Body of pancreas (tissue), 4 donors: Measurements from ENCODE around the gene RAC3. TPM values are rescaled to one million over a fixed set of nuclear protein-coding genes. Genes with fewer than 3 reads are reported as not detected.

Source experiments
- ATAC-seq: fragments of 150-250 bp; one replicate; pipeline ENCODE4 v1.9.1; 2016
- DNase-seq, 4 donors: peaks; one replicate each; pipeline ENCODE4 v3.0.0-alpha.2; 2019
- H3K27ac ChIP-seq, 4 donors: fragments of 200-600 bp; sonication (generic); 1 replicate in 3 of 4; 2 replicates in 1 of 4; pipeline versions ENCODE4 v1.5.1 to v1.6.1; 2016 to 2019; ENCODE audit warnings: mild to moderate bottlenecking in 1 of 4, mixed read lengths in 1 of 4, moderate library complexity in 1 of 4
- H3K27me3 ChIP-seq, 2 donors: fragments of 200-600 bp; sonication (generic); one replicate each; pipeline ENCODE4 v1.6.0; 2016; ENCODE audit warnings: mild to moderate bottlenecking in 1 of 2
- H3K36me3 ChIP-seq, 2 donors: fragments of 200-600 bp; sonication (generic); replicated peaks in 1 of 2; 2 replicates each; pipeline ENCODE4 v1.5.1; 2016; ENCODE audit warnings: low read depth in 2 of 2; ENCODE audit not compliant: insufficient read depth in 1 of 2
- H3K4me1 ChIP-seq: fragments of 200-600 bp; sonication (generic); one replicate; pipeline ENCODE4 v1.6.0; 2016
- H3K4me3 ChIP-seq, 2 donors: fragments of 200-600 bp; sonication (generic); 1 replicate in 1 of 2; 2 replicates in 1 of 2; pipeline ENCODE4 v1.5.1; 2016 to 2019
- H3K9me3 ChIP-seq, 3 donors: fragments of 200-600 bp; sonication (generic); 1 replicate in 2 of 3; 2 replicates in 1 of 3; pipeline ENCODE4 v1.5.1; 2016
- POLR2A ChIP-seq, 3 donors: fragments of 450-650 bp; IDR thresholded peaks; one replicate each; pipeline ENCODE4 v1.6.1; 2016; ENCODE audit warnings: antibody characterized with exemption in 3 of 3, mild to moderate bottlenecking in 2 of 3
- WGBS, 2 donors: methylation state at CpG; one replicate each; pipeline ENCODE4 v1.1.5; 2017; 5-methylcytosine and 5-hydroxymethylcytosine counted together
- intact Hi-C: fragments of 100-400 bp; cut with DNase I; formaldehyde crosslinking; loops from one replicate; pipeline ENCODE4 v1.15.1; 2023
- total RNA-seq, 2 donors: library from RNA; depleted of rRNA; stranded (reverse); fragments of >200 nt; gene quantifications; one replicate each; pipeline ENCODE4 v1.1.0, GENCODE V29; 2016
- TF ChIP-seq, protein P1 (sequence below), 7 experiments: fragments of 450-650 bp in 4 of 7; fragments of 200-600 bp in 3 of 7; sonication (generic) in 3 of 7; IDR thresholded peaks; one replicate each; pipeline ENCODE4 v1.5.1; 2016 to 2019; ENCODE audit warnings: antibody characterized with exemption in 7 of 7

Gene RAC3
- total RNA-seq, 2 donors from 2014 or later, result 3.1 TPM; not detected in 1

DNA sequence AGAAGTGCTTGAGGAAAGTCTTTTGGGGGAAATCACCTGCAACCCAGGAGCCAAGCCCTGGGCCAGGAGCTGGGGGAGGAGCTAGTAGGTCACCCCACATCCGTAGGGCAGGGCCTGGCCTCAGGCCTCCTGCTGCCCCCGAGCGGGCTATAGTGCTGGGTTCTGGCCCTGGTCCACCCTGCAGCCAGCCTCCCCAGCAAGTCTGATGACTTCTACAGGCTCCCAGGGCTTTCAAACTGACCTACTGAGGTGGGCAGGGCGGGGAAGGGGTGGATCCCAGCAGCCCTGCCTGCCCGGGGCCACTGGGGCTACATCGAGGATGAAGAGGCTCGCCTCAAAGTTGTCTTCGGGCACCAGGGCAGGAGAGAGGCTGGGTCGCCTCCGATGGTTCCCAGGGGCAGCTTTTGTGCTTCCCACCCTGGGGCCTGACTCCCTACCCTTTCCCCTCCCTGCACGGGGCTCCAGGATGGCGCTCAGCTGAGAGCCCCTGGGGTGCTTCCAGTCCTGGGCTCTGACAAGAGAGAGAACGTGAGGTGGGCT is 13.8 kb upstream of the RAC3 start:
- 75 to 81% methylated on average over 5 to 10 of the region's 13 CpGs for WGBS, 2 donors
- H3K4me1 ChIP-seq, result peaks cover 45% of the 10 kb centered on the region
- ATAC-seq (no peak), DNase-seq (no peak)
- intact Hi-C loops, result loop anchor here (2.0 kb wide), 1 partner anchor 55 kb away; no protein-coding TSS in a partner anchor
- no peak overlapping the region for H3K4me3 ChIP-seq
- H3K27me3 ChIP-seq, result no peaks in the 10 kb centered on the region
- H3K27ac ChIP-seq, result no peak overlapping the region
- TF ChIP-seq POLR2A (IDR thresholded peaks at IDR 0.05), result no peak
- TF ChIP-seq, protein P1, sequence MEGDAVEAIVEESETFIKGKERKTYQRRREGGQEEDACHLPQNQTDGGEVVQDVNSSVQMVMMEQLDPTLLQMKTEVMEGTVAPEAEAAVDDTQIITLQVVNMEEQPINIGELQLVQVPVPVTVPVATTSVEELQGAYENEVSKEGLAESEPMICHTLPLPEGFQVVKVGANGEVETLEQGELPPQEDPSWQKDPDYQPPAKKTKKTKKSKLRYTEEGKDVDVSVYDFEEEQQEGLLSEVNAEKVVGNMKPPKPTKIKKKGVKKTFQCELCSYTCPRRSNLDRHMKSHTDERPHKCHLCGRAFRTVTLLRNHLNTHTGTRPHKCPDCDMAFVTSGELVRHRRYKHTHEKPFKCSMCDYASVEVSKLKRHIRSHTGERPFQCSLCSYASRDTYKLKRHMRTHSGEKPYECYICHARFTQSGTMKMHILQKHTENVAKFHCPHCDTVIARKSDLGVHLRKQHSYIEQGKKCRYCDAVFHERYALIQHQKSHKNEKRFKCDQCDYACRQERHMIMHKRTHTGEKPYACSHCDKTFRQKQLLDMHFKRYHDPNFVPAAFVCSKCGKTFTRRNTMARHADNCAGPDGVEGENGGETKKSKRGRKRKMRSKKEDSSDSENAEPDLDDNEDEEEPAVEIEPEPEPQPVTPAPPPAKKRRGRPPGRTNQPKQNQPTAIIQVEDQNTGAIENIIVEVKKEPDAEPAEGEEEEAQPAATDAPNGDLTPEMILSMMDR (IDR thresholded peaks at IDR 0.05), result no peak
- no peaks in the 10 kb centered on the region for H3K36me3 ChIP-seq
- H3K9me3 ChIP-seq, result no peaks in the 10 kb centered on the region

DNA sequence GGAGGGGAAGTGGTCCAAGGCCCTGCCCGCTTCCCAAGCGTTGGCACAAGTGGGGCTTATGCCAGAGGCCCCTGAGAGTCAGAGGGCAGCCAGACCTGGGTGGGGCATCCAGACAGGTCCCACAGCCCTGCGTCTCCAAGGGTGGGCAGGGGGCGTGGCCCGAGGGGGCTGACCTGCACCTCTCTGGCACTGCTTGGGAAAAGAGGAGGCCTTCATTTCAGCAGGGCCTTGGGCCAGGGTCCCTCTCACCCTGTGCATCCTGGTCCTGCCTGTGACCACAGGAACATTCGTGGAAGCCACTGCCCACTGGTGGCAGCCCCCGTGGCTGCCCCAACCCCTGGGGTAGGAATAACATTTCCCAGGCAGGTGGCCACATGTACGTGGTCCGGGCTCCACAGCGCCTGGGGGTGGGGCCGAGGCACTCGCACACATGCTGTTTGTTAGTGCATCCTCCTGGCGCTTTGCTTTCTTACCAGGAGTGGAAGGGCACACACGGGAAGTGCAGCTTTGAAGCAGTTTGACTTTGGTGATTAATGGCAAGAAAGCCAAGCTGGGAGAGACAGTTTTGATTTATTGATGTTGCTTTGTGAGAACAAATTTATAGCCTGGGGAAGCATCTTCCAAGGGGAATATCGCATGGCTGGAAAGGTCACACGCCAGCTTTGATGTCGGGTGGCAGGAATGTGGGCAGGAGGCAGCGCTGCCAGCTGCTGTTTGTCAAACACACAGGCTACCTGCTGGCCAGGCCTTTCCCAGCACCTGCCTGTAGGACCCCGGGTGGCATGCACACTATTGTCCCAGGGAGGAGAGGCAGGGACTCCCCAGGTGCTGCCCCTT is 13.1 kb upstream of the RAC3 start:
- H3K27ac ChIP-seq, result peak overlapping the region in 2 of 4 donors; percentile 13 to 27

DNA sequence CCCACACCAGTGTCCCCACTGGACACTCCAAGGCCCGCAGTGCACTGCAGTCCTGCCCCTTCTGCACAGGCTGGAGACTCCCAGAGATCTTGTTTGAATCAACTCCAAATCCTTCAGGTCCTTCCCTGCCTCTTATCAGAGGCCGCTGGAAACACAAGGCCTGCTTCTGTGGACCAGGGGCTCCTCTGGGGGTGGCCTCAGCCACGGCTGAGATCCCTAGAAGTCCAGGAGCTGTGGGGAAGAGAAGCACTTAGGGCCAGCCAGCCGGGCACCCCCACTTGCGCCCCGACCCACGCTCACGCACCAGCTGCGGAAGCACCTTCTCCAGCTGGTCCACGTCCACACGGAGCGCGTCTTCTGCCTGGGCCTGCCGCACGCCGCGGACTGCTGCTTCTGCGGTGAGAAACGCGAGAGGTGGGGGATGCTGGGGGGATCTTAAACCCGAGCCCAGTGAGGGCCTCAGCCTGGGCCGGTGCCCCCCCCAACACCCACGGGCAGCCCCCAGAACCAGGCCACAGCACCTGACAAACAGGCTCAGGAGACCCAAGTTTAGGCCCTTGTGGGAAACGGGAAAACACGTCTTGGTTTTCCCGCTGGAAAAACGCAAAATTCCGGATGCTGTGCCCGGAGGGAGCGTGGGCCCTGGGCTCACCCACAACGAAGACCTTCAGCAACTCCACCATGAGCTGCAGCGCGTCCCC is 12.3 kb upstream of the RAC3 start:
- Histone ChIP-seq H3K27ac (peak overlapping the region in 2 of 4 donors; percentile 13 to 27), H3K9me3 (no peaks in the 10 kb centered on the region), H3K27me3 (no peaks in the 10 kb centered on the region), H3K4me3 (no peak overlapping the region), H3K4me1 (peaks cover 53% of the 10 kb centered on the region), H3K36me3 (no peaks in the 10 kb centered on the region)
- no peak for TF ChIP-seq POLR2A (IDR thresholded peaks at IDR 0.05)
- TF ChIP-seq, protein P1 (IDR thresholded peaks at IDR 0.05), result no peak
- ATAC-seq (no peak), DNase-seq (no peak)
- intact Hi-C loops, result loop anchor here (2.0 kb wide), 1 partner anchor 56 kb away; no protein-coding TSS in a partner anchor
- WGBS, 2 donors, result 40 to 83% methylated on average over 1 to 33 of the region's 33 CpGs

More for the DNA sequence above, 13.1 kb upstream of the RAC3 start:
- Histone ChIP-seq H3K9me3 (no peaks in the 10 kb centered on the region), H3K36me3 (no peaks in the 10 kb centered on the region), H3K4me3 (no peak overlapping the region), H3K4me1 (peaks cover 45% of the 10 kb centered on the region), H3K27me3 (no peaks in the 10 kb centered on the region)
- intact Hi-C loops, result loop anchor here (2.0 kb wide), 1 partner anchor 56 kb away; no protein-coding TSS in a partner anchor
- ATAC-seq (no peak), DNase-seq (peak in 2 of 4 donors; percentile 36 to 42)
- WGBS, 2 donors, result 46 to 55% methylated on average over 13 to 19 of the region's 19 CpGs
- TF ChIP-seq, protein P1 (IDR thresholded peaks at IDR 0.05), result no peak
- no peak for TF ChIP-seq POLR2A (IDR thresholded peaks at IDR 0.05)

DNA sequence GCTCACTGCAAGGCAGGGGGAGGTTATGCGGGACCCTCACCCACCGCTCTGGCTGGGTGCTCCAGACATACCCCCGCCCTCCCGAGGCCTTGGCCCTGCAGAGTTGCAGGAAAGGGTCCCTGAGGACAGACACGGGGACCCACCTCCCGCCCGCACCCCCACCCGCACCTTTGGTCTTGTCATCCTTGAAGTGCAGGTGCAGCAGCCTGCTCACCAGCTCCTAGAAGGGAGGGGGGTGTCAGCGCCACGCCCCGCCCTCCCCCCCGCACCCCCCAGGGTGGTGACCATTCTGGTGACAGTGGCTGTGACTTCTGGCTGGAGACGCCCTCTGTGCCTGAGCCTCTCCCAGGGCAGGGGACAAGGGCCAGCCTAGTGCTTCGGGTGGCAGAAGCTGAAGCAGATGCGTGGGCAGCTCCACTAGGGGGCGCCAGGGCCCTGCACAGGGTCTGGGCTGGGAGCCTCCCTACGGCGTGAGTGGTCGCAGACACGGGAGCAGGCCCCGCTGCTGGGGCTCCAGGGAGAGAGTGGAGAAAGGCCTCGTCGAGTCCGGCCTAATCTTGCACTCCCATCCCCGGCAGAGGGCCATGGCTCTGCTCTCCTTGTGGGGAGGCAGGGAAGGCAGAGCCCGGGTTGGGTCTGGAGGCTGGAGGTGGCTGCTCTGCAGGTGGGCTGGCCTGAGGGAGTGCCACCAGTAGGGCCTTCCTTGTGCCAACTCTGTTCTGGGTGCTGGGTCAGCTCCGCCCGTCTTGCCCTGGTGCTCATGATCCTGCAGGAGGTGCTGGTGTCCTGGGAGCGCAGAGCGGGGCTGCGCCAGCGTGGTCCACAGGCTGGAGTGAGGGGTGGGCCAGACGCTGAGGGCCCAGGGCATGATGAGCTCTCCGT is 11.5 kb upstream of the RAC3 start:
- Histone ChIP-seq H3K36me3 (no peaks in the 10 kb centered on the region), H3K27me3 (no peaks in the 10 kb centered on the region), H3K4me1 (peaks cover 59% of the 10 kb centered on the region), H3K27ac (no peak overlapping the region), H3K4me3 (no peak overlapping the region), H3K9me3 (no peaks in the 10 kb centered on the region)
- DNase-seq, result peak in 3 of 4 donors; percentile 56 to 64 (median 58)
- TF ChIP-seq POLR2A (IDR thresholded peaks at IDR 0.05), result no peak
- TF ChIP-seq, protein P1 (IDR thresholded peaks at IDR 0.05), result peak; percentile 32 to 50 (median 47)
- WGBS, 2 donors, result 59 to 67% methylated on average over 3 to 27 of the region's 34 CpGs
- no peak for ATAC-seq
- intact Hi-C loops, result loop anchor here (2.0 kb wide), 1 partner anchor 57 kb away; no protein-coding TSS in a partner anchor
